WTC11 (cell line): ENCODE results near the gene SAMD4A. TPM values are rescaled to one million over a fixed set of nuclear protein-coding genes. Genes with fewer than 3 reads are reported as not detected.

Experiments
- ATAC-seq: fragments of 200-7000 bp; cut with Tn5 transposase; 2 replicates; pipeline ENCODE4 v1.10.0; 2021; ENCODE audit warnings: mild to moderate bottlenecking, moderate library complexity
- CTCF ChIA-PET: fragments of 300-600 bp; sonication (Branson Sonifier 250); formaldehyde crosslinking; loops from one replicate; lab custom pipeline; 2021; ENCODE audit warnings: antibody characterized with exemption; lab: Charles Lee
- POLR2A ChIA-PET: fragments of 350-600 bp; sonication (Branson Sonifier 250); formaldehyde crosslinking; loops from one replicate; lab custom pipeline; 2021; ENCODE audit warnings: antibody characterized with exemption; lab: Charles Lee
- DNase-seq: peaks from one replicate; pipeline ENCODE4 v3.0.0; 2021; ENCODE audit warnings: low spot score
- H3K27ac Mint-ChIP-seq: 2 replicates; pipeline ENCODE4 v1.8.0; 2021; ENCODE audit warnings: mixed read lengths
- H3K27me3 Mint-ChIP-seq: 2 replicates; pipeline ENCODE4 v1.8.0; 2021; ENCODE audit warnings: low read depth, mild to moderate bottlenecking, moderate library complexity, mixed read lengths
- H3K36me3 Mint-ChIP-seq: 2 replicates; pipeline ENCODE4 v1.8.0; 2021; ENCODE audit warnings: mixed read lengths
- H3K4me1 Mint-ChIP-seq: 2 replicates; pipeline ENCODE4 v1.8.0; 2022; ENCODE audit warnings: mixed read lengths
- H3K4me3 Mint-ChIP-seq: 2 replicates; pipeline ENCODE4 v1.8.0; 2021; ENCODE audit warnings: mild to moderate bottlenecking, moderate library complexity, mixed read lengths
- H3K9me3 Mint-ChIP-seq: 2 replicates; pipeline ENCODE4 v1.8.0; 2021; ENCODE audit warnings: mixed read lengths
- E2F4 ChIP-seq: sonication (generic); formaldehyde crosslinking; IDR thresholded peaks from 2 replicates; pipeline ENCODE4 v1.8.1; 2022; ENCODE audit warnings: low read depth, mild to moderate bottlenecking, moderate library complexity, missing genetic modification reagents, borderline replicate concordance
- ESRRA ChIP-seq: sonication (generic); formaldehyde crosslinking; IDR thresholded peaks from 2 replicates; pipeline ENCODE4 v1.8.1; 2022; ENCODE audit warnings: mild to moderate bottlenecking, missing genetic modification reagents, borderline replicate concordance
- FOXP1 ChIP-seq: sonication (generic); formaldehyde crosslinking; IDR thresholded peaks from 2 replicates; pipeline ENCODE4 v1.8.0; 2022; ENCODE audit warnings: missing genetic modification reagents, mild to moderate bottlenecking, moderate library complexity, borderline replicate concordance
- JAZF1 ChIP-seq: fragments of 250-450 bp; sonication (Bioruptor Pico); IDR thresholded peaks from 2 replicates; pipeline ENCODE4 v1.9.0; 2021; ENCODE audit warnings: moderate library complexity, mild to moderate bottlenecking, inconsistent platforms
- MXD4 ChIP-seq: fragments of 250-450 bp; sonication (Bioruptor Pico); IDR thresholded peaks from 2 replicates; pipeline ENCODE4 v1.8.0; 2021; ENCODE audit warnings: mild to moderate bottlenecking, moderate library complexity, borderline replicate concordance
- MYBL2 ChIP-seq: sonication (generic); formaldehyde crosslinking; IDR thresholded peaks from 2 replicates; pipeline ENCODE4 v1.8.1; 2023; ENCODE audit warnings: mild to moderate bottlenecking, moderate library complexity, missing genetic modification reagents
- NFYB ChIP-seq: sonication (generic); formaldehyde crosslinking; conservative IDR thresholded peaks from 2 replicates; pipeline ENCODE4 v1.8.0; 2022; ENCODE audit warnings: low read depth, missing genetic modification reagents
- NR2C2 ChIP-seq: sonication (generic); formaldehyde crosslinking; IDR thresholded peaks from 2 replicates; pipeline ENCODE4 v1.8.0; 2022; ENCODE audit warnings: mild to moderate bottlenecking, missing genetic modification reagents
- OVOL2 ChIP-seq: fragments of 250-450 bp; sonication (Bioruptor Pico); IDR thresholded peaks from 2 replicates; pipeline ENCODE4 v1.9.0; 2021; ENCODE audit warnings: mild to moderate bottlenecking, borderline replicate concordance
- RORB ChIP-seq: fragments of 250-450 bp; sonication (Bioruptor Pico); IDR thresholded peaks from 2 replicates; pipeline ENCODE4 v1.9.0; 2021; ENCODE audit warnings: mild to moderate bottlenecking
- TCF7 ChIP-seq: sonication (generic); formaldehyde crosslinking; IDR thresholded peaks from 2 replicates; pipeline ENCODE4 v1.8.0; 2022; ENCODE audit warnings: mild to moderate bottlenecking, low read depth, missing genetic modification reagents, moderate library complexity
- ZMAT4 ChIP-seq: fragments of 250-450 bp; sonication (Bioruptor Pico); IDR thresholded peaks from 2 replicates; pipeline ENCODE4 v1.9.0; 2021; ENCODE audit warnings: mild to moderate bottlenecking
- ZNF219 ChIP-seq: sonication (generic); formaldehyde crosslinking; IDR thresholded peaks from 2 replicates; pipeline ENCODE4 v1.8.0; 2023; ENCODE audit warnings: missing genetic modification reagents, mild to moderate bottlenecking, borderline replicate concordance
- ZNF232 ChIP-seq: sonication (generic); formaldehyde crosslinking; IDR thresholded peaks from 2 replicates; pipeline ENCODE4 v1.8.0; 2022; ENCODE audit warnings: mild to moderate bottlenecking, missing genetic modification reagents
- ZNF263 ChIP-seq: sonication (generic); formaldehyde crosslinking; IDR thresholded peaks from 2 replicates; pipeline ENCODE4 v1.8.1; 2022; ENCODE audit warnings: low read depth, mild to moderate bottlenecking, moderate library complexity, missing genetic modification reagents
- ZNF281 ChIP-seq: sonication (generic); formaldehyde crosslinking; IDR thresholded peaks from 2 replicates; pipeline ENCODE4 v1.8.0; 2023; ENCODE audit warnings: mild to moderate bottlenecking, missing genetic modification reagents
- ZNF317 ChIP-seq: sonication (generic); formaldehyde crosslinking; IDR thresholded peaks from 2 replicates; pipeline ENCODE4 v1.8.1; 2023; ENCODE audit warnings: low read depth, mild to moderate bottlenecking, moderate library complexity, missing genetic modification reagents, borderline replicate concordance
- ZNF416 ChIP-seq: fragments of 250-450 bp; sonication (Bioruptor Pico); IDR thresholded peaks from 2 replicates; pipeline ENCODE4 v1.9.0; 2021; ENCODE audit warnings: mild to moderate bottlenecking, inconsistent platforms
- ZNF425 ChIP-seq: fragments of 250-450 bp; sonication (Bioruptor Pico); conservative IDR thresholded peaks from 2 replicates; pipeline ENCODE4 v1.9.0; 2021; ENCODE audit warnings: mild to moderate bottlenecking
- total RNA-seq: library from RNA; stranded (reverse); gene quantifications from 3 replicates; pipeline ENCODE4 v1.2.3, GENCODE V29; 2021

The SAMD4A gene
- total RNA-seq, 1 experiment from 2014 or later, result 6.0 TPM

GRCh38 chr14:54589076-54589475, 22.1 kb downstream of the SAMD4A start:
- no peaks in the 10 kb centered on the region for H3K4me1 Mint-ChIP-seq
- DNase-seq (no peak), ATAC-seq (no peak)
- no peak overlapping the region for H3K4me3 Mint-ChIP-seq
- ChIA-PET CTCF (no interaction called here), POLR2A (no interaction called here)
- TF ChIP-seq ESRRA (CRISPR knock-in tag), result no peak
- no peak for TF ChIP-seq ZNF425 (CRISPR knock-in tag)
- TF ChIP-seq FOXP1, result no peak
- no peak for TF ChIP-seq ZNF232 (CRISPR knock-in tag)
- no peak for TF ChIP-seq ZNF416 (CRISPR knock-in tag)
- TF ChIP-seq RORB, result no peak
- TF ChIP-seq ZMAT4 (CRISPR knock-in tag), result no peak
- no peaks in the 10 kb centered on the region for H3K27me3 Mint-ChIP-seq
- H3K36me3 Mint-ChIP-seq, result no peaks in the 10 kb centered on the region
- H3K27ac Mint-ChIP-seq, result no peak overlapping the region
- no peaks in the 10 kb centered on the region for H3K9me3 Mint-ChIP-seq

GRCh38 chr14:54589843-54590242, 22.9 kb downstream of the SAMD4A start:
- no peak overlapping the region for H3K27ac Mint-ChIP-seq
- TF ChIP-seq ZNF281 (CRISPR knock-in tag) (no peak), NFYB (CRISPR knock-in tag) (no peak), ZNF317 (no peak), E2F4 (CRISPR knock-in tag) (no peak), OVOL2 (no peak), MYBL2 (CRISPR knock-in tag) (no peak), ZNF219 (no peak), JAZF1 (CRISPR knock-in tag) (no peak), TCF7 (CRISPR knock-in tag) (no peak), ZNF416 (CRISPR knock-in tag) (no peak), MXD4 (no peak), NR2C2 (CRISPR knock-in tag) (no peak), ZNF263 (CRISPR knock-in tag) (no peak)
- ChIA-PET POLR2A (no interaction called here), CTCF (interaction anchor here (1.2 to 1.4 kb wide), 2 partner anchors 11 to 133 kb away, joined by 3 to 4 read pairs; no protein-coding TSS in a partner anchor)
- H3K27me3 Mint-ChIP-seq, result no peaks in the 10 kb centered on the region
- H3K4me3 Mint-ChIP-seq, result no peak overlapping the region
- H3K9me3 Mint-ChIP-seq, result no peaks in the 10 kb centered on the region
- ATAC-seq, result no peak
- no peaks in the 10 kb centered on the region for H3K36me3 Mint-ChIP-seq
- DNase-seq, result no peak
- peaks cover 3% of the 10 kb centered on the region; the same call in 1 of the 2 replicates for H3K4me1 Mint-ChIP-seq
